ENCODE results near the gene SMC6. TPM values are rescaled to one million over a fixed set of nuclear protein-coding genes. Genes with fewer than 3 reads are reported as not detected.

The SMC6 gene
- total RNA-seq, 1 experiment from 2014 or later = 46.7 TPM

DNA sequence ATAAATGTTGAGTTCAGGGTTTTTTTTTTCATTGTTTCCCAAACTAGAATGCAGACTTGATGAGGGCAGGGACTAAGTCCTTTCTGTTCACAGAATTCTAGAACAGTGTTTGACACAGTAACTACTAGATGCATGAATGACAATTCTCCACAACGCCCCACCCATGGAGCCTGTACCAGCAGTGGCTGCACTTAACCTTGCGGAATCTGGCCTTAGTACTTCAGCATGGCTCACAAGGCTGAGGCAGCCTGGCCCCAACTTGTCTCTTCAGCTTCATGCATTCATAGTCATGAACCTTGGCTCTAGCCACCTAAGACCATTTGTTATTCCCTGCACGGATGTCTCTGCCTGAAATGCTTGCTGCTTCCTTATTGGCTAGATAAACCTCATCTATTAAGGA is 33.1 kb upstream of the SMC6 start:
- H3K36me3 Mint-ChIP-seq = peaks cover 14% of the 10 kb centered on the region
- no peak overlapping the region; the same call in 1 of the 2 replicates for H3K27ac Mint-ChIP-seq
- ATAC-seq (peak; percentile 72), DNase-seq (ENCODE audit: low spot score) (no peak)
- peaks cover 12% of the 10 kb centered on the region for H3K9me3 Mint-ChIP-seq
- POLR2A ChIA-PET = interaction anchor here (0.5 kb wide), 1 partner anchor 18 kb away, joined by 5 read pairs; no protein-coding TSS in a partner anchor
- TF ChIP-seq, protein P1, sequence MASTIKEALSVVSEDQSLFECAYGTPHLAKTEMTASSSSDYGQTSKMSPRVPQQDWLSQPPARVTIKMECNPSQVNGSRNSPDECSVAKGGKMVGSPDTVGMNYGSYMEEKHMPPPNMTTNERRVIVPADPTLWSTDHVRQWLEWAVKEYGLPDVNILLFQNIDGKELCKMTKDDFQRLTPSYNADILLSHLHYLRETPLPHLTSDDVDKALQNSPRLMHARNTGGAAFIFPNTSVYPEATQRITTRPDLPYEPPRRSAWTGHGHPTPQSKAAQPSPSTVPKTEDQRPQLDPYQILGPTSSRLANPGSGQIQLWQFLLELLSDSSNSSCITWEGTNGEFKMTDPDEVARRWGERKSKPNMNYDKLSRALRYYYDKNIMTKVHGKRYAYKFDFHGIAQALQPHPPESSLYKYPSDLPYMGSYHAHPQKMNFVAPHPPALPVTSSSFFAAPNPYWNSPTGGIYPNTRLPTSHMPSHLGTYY (CRISPR knock-in tag; IDR thresholded peaks at IDR 0.05) = no peak
- TF ChIP-seq, protein P2, sequence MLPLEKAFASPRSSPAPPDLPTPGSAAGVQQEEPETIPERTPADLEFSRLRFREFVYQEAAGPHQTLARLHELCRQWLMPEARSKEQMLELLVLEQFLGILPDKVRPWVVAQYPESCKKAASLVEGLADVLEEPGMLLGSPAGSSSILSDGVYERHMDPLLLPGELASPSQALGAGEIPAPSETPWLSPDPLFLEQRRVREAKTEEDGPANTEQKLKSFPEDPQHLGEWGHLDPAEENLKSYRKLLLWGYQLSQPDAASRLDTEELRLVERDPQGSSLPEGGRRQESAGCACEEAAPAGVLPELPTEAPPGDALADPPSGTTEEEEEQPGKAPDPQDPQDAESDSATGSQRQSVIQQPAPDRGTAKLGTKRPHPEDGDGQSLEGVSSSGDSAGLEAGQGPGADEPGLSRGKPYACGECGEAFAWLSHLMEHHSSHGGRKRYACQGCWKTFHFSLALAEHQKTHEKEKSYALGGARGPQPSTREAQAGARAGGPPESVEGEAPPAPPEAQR (CRISPR knock-in tag; IDR thresholded peaks at IDR 0.05) = no peak
- TF ChIP-seq ZBTB21 (CRISPR knock-in tag; IDR thresholded peaks at IDR 0.05; ENCODE audit: borderline replicate concordance) = no peak
- TF ChIP-seq, protein P3, sequence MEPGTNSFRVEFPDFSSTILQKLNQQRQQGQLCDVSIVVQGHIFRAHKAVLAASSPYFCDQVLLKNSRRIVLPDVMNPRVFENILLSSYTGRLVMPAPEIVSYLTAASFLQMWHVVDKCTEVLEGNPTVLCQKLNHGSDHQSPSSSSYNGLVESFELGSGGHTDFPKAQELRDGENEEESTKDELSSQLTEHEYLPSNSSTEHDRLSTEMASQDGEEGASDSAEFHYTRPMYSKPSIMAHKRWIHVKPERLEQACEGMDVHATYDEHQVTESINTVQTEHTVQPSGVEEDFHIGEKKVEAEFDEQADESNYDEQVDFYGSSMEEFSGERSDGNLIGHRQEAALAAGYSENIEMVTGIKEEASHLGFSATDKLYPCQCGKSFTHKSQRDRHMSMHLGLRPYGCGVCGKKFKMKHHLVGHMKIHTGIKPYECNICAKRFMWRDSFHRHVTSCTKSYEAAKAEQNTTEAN (CRISPR knock-in tag; IDR thresholded peaks at IDR 0.05) = no peak
- TF ChIP-seq CREM (CRISPR knock-in tag; IDR thresholded peaks at IDR 0.05) = no peak
- no peak for TF ChIP-seq ZNF232 (CRISPR knock-in tag; IDR thresholded peaks at IDR 0.05)
- TF ChIP-seq TEAD4 (CRISPR knock-in tag; IDR thresholded peaks at IDR 0.05) = no peak
- no peak for TF ChIP-seq ESRRA (CRISPR knock-in tag; IDR thresholded peaks at IDR 0.05; ENCODE audit: borderline replicate concordance)
- TF ChIP-seq, protein P4, sequence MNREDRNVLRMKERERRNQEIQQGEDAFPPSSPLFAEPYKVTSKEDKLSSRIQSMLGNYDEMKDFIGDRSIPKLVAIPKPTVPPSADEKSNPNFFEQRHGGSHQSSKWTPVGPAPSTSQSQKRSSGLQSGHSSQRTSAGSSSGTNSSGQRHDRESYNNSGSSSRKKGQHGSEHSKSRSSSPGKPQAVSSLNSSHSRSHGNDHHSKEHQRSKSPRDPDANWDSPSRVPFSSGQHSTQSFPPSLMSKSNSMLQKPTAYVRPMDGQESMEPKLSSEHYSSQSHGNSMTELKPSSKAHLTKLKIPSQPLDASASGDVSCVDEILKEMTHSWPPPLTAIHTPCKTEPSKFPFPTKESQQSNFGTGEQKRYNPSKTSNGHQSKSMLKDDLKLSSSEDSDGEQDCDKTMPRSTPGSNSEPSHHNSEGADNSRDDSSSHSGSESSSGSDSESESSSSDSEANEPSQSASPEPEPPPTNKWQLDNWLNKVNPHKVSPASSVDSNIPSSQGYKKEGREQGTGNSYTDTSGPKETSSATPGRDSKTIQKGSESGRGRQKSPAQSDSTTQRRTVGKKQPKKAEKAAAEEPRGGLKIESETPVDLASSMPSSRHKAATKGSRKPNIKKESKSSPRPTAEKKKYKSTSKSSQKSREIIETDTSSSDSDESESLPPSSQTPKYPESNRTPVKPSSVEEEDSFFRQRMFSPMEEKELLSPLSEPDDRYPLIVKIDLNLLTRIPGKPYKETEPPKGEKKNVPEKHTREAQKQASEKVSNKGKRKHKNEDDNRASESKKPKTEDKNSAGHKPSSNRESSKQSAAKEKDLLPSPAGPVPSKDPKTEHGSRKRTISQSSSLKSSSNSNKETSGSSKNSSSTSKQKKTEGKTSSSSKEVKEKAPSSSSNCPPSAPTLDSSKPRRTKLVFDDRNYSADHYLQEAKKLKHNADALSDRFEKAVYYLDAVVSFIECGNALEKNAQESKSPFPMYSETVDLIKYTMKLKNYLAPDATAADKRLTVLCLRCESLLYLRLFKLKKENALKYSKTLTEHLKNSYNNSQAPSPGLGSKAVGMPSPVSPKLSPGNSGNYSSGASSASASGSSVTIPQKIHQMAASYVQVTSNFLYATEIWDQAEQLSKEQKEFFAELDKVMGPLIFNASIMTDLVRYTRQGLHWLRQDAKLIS (CRISPR knock-in tag; IDR thresholded peaks at IDR 0.05; ENCODE audit: borderline replicate concordance) = no peak
- TF ChIP-seq IRF2 (CRISPR knock-in tag; IDR thresholded peaks at IDR 0.05; ENCODE audit: borderline replicate concordance, low read depth) = no peak
- no peak for TF ChIP-seq ATF1 (CRISPR knock-in tag; IDR thresholded peaks at IDR 0.05)
- TF ChIP-seq, protein P5, sequence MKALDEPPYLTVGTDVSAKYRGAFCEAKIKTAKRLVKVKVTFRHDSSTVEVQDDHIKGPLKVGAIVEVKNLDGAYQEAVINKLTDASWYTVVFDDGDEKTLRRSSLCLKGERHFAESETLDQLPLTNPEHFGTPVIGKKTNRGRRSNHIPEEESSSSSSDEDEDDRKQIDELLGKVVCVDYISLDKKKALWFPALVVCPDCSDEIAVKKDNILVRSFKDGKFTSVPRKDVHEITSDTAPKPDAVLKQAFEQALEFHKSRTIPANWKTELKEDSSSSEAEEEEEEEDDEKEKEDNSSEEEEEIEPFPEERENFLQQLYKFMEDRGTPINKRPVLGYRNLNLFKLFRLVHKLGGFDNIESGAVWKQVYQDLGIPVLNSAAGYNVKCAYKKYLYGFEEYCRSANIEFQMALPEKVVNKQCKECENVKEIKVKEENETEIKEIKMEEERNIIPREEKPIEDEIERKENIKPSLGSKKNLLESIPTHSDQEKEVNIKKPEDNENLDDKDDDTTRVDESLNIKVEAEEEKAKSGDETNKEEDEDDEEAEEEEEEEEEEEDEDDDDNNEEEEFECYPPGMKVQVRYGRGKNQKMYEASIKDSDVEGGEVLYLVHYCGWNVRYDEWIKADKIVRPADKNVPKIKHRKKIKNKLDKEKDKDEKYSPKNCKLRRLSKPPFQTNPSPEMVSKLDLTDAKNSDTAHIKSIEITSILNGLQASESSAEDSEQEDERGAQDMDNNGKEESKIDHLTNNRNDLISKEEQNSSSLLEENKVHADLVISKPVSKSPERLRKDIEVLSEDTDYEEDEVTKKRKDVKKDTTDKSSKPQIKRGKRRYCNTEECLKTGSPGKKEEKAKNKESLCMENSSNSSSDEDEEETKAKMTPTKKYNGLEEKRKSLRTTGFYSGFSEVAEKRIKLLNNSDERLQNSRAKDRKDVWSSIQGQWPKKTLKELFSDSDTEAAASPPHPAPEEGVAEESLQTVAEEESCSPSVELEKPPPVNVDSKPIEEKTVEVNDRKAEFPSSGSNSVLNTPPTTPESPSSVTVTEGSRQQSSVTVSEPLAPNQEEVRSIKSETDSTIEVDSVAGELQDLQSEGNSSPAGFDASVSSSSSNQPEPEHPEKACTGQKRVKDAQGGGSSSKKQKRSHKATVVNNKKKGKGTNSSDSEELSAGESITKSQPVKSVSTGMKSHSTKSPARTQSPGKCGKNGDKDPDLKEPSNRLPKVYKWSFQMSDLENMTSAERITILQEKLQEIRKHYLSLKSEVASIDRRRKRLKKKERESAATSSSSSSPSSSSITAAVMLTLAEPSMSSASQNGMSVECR (CRISPR knock-in tag; IDR thresholded peaks at IDR 0.05; ENCODE audit: borderline replicate concordance) = no peak
- no peak for TF ChIP-seq ZNF416 (CRISPR knock-in tag; IDR thresholded peaks at IDR 0.05)
- TF ChIP-seq, protein P6, sequence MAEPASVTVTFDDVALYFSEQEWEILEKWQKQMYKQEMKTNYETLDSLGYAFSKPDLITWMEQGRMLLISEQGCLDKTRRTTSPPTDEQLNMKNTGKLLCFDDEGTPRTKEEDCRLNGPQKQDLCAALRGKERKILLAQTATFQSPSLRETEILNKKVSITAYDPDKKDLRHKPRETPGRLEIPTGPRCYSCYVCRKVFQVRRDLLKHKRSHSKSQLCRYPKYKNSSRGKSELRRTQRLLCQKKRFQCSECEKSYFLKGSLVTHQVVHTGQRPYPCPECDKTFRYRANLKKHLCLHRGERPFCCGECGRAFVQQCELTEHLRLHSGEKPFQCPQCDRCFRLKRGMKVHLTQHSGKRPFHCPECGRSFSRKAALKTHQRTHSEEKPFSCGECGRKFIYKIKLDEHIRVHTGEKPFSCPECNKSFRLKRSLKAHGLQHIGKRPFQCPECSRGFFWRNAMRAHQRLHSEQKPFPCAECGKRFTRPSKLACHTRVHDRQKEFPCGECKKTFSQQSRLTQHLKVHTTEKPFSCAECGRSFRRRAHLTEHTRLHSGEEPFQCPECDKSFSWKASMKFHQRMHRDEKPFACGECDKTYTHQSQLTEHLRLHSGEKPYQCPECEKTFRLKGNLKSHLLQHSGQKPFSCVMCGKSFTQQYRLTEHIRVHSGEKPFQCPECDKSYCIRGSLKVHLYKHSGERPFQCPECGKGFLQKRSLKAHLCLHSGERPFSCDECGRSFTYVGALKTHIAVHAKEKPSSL (CRISPR knock-in tag; conservative IDR thresholded peaks at IDR 0.05) = no peak
- TF ChIP-seq, protein P7, sequence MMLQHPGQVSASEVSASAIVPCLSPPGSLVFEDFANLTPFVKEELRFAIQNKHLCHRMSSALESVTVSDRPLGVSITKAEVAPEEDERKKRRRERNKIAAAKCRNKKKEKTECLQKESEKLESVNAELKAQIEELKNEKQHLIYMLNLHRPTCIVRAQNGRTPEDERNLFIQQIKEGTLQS (CRISPR knock-in tag; conservative IDR thresholded peaks at IDR 0.05) = no peak
- TF ChIP-seq, protein P8, sequence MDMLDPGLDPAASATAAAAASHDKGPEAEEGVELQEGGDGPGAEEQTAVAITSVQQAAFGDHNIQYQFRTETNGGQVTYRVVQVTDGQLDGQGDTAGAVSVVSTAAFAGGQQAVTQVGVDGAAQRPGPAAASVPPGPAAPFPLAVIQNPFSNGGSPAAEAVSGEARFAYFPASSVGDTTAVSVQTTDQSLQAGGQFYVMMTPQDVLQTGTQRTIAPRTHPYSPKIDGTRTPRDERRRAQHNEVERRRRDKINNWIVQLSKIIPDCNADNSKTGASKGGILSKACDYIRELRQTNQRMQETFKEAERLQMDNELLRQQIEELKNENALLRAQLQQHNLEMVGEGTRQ (CRISPR knock-in tag; IDR thresholded peaks at IDR 0.05) = no peak
- TF ChIP-seq ZNF263 (CRISPR knock-in tag; IDR thresholded peaks at IDR 0.05; ENCODE audit: low read depth) = no peak
- TF ChIP-seq JUN (CRISPR knock-in tag; IDR thresholded peaks at IDR 0.05) = no peak
- no peak for TF ChIP-seq CREB1 (CRISPR knock-in tag; IDR thresholded peaks at IDR 0.05)
- no peak overlapping the region for H3K4me3 Mint-ChIP-seq
- no peaks in the 10 kb centered on the region for H3K27me3 Mint-ChIP-seq (ENCODE audit: low read depth)
- CTCF ChIA-PET = interaction anchor here (0.9 kb wide), 1 partner anchor 93 kb away, joined by 3 read pairs; no protein-coding TSS in a partner anchor
- H3K4me1 Mint-ChIP-seq = peaks cover 11% of the 10 kb centered on the region
